ENCODE data around the gene PCDHB8. TPM values are rescaled to one million over a fixed set of nuclear protein-coding genes. Genes with fewer than 3 reads are reported as not detected.
"Not testable (repeated sequence)": the region's sequence is repeated elsewhere in the genome, so short reads cannot be mapped to it uniquely, and the experiment has no call there.

The PCDHB8 gene
- total RNA-seq, 2 donors from 2014 or later: 0.71 to 3.6 TPM

- TF ChIP-seq CTCF (conservative IDR thresholded peaks at IDR 0.05): peak; percentile 94
- Histone ChIP-seq H3K27ac (ENCODE audit: low read depth, low read length) (no peak within 1 kb of the TSS), H3K4me3 (ENCODE audit: low read length) (no peak within 1 kb of the TSS), H3K27me3 (ENCODE audit: control insufficient read depth, insufficient read depth, low read length, poor library complexity, severe bottlenecking) (no peaks in the 10 kb centered on the region), H3K9me3 (ENCODE audit: control insufficient read depth, low read length) (peaks cover 9% of the 10 kb centered on the region), H3K9ac (ENCODE audit: extremely low read depth, low read length, poor library complexity, severe bottlenecking) (no peak within 1 kb of the TSS), H3K4me1 (ENCODE audit: control insufficient read depth, insufficient read depth, low read length) (no peaks in the 10 kb centered on the region), H3K36me3 (ENCODE audit: control insufficient read depth, insufficient read depth, low read length) (no peaks in the 10 kb centered on the region)
- Mint-ChIP-seq H3K27ac (no peak within 1 kb of the TSS), H3K27me3 (ENCODE audit: insufficient read depth) (peaks cover 3% of the 10 kb centered on the region), H3K4me3 (peak within 1 kb of the TSS; percentile 46), H3K36me3 (ENCODE audit: low read depth) (peaks cover 18% of the 10 kb centered on the region), H3K4me1 (peaks cover 6% of the 10 kb centered on the region), H3K9me3 (peaks cover 37% of the 10 kb centered on the region)
- WGBS, 2 experiments (ENCODE audit: insufficient coverage in 1 of 2, insufficient read length in 1 of 2): 21 to 28% methylated on average over 7 to 8 of the region's 10 CpGs
- DNase-seq: peak; percentile 92
These were observed 14.6 kb downstream of the PCDHB8 start, which contains the start of gene PCDHB10 for GRCh38 chr5:141192110-141192725. Gene PCDHB10, plus strand, starts transcription at chr5:141192353. Its CDS starts 200 bp downstream, at chr5:141192553.

- DNase-seq; H3K36me3 ChIP-seq (ENCODE audit: control insufficient read depth, insufficient read depth, low read length); H3K4me3 ChIP-seq (ENCODE audit: low read length); H3K4me1 ChIP-seq (ENCODE audit: control insufficient read depth, insufficient read depth, low read length); H3K36me3 Mint-ChIP-seq (ENCODE audit: low read depth); H3K9ac ChIP-seq (ENCODE audit: extremely low read depth, low read length, poor library complexity, severe bottlenecking); H3K27me3 ChIP-seq (ENCODE audit: control insufficient read depth, insufficient read depth, low read length, poor library complexity, severe bottlenecking); H3K4me1 Mint-ChIP-seq; H3K27ac ChIP-seq (ENCODE audit: low read depth, low read length); H3K27me3 Mint-ChIP-seq (ENCODE audit: insufficient read depth); H3K4me3 Mint-ChIP-seq; H3K27ac Mint-ChIP-seq; H3K9me3 ChIP-seq (ENCODE audit: control insufficient read depth, low read length): not testable (repeated sequence)
- H3K9me3 Mint-ChIP-seq: peaks cover 33% of the 10 kb centered on the region
- 99% methylated on average over 18 of the region's 37 CpGs; no CpG with 5 or more reads in 1 of the 2 experiments for WGBS, 2 experiments (ENCODE audit: insufficient coverage in 1 of 2, insufficient read length in 1 of 2)
These were observed 16.7 kb downstream of the PCDHB8 start for GRCh38 chr5:141194332-141194731.

GRCh38 chr5:141196363-141196762, 18.8 kb downstream of the PCDHB8 start:
- H3K9me3 Mint-ChIP-seq: peaks cover 33% of the 10 kb centered on the region
- Histone ChIP-seq H3K27me3 (ENCODE audit: control insufficient read depth, insufficient read depth, low read length, poor library complexity, severe bottlenecking) (no peaks in the 10 kb centered on the region), H3K27ac (ENCODE audit: low read depth, low read length) (no peak overlapping the region), H3K36me3 (ENCODE audit: control insufficient read depth, insufficient read depth, low read length) (no peaks in the 10 kb centered on the region), H3K4me3 (ENCODE audit: low read length) (no peak overlapping the region), H3K9ac (ENCODE audit: extremely low read depth, low read length, poor library complexity, severe bottlenecking) (no peak overlapping the region), H3K4me1 (ENCODE audit: control insufficient read depth, insufficient read depth, low read length) (no peaks in the 10 kb centered on the region), H3K9me3 (ENCODE audit: control insufficient read depth, low read length) (peaks cover 9% of the 10 kb centered on the region)
- peaks cover 6% of the 10 kb centered on the region for H3K4me1 Mint-ChIP-seq
- no peak for TF ChIP-seq CTCF (conservative IDR thresholded peaks at IDR 0.05)
- no peak overlapping the region for H3K4me3 Mint-ChIP-seq
- no peak for DNase-seq
- no peak overlapping the region for H3K27ac Mint-ChIP-seq
- H3K27me3 Mint-ChIP-seq (ENCODE audit: insufficient read depth): peaks cover 9% of the 10 kb centered on the region
- 63 to 73% methylated on average over 2 to 3 of the region's 3 CpGs for WGBS, 2 experiments (ENCODE audit: insufficient coverage in 1 of 2, insufficient read length in 1 of 2)
- peaks cover 10% of the 10 kb centered on the region for H3K36me3 Mint-ChIP-seq (ENCODE audit: low read depth)

All from endodermal cell (in vitro differentiated cells).